Lower leg skin (tissue), 3 donors: ENCODE results near the gene SBF1.

Source experiments
- CTCF ChIP-seq, 3 donors: fragments of 450-650 bp; IDR thresholded peaks; one replicate each; pipeline ENCODE4 v1.5.1; 2016; ENCODE audit warnings: antibody characterized with exemption in 3 of 3, mild to moderate bottlenecking in 3 of 3, moderate library complexity in 2 of 3
- POLR2A ChIP-seq, 2 donors: fragments of 450-650 bp; IDR thresholded peaks; one replicate each; pipeline ENCODE4 v1.6.1; 2016 to 2017; ENCODE audit warnings: antibody characterized with exemption in 2 of 2, mild to moderate bottlenecking in 1 of 2, moderate library complexity in 1 of 2

- TF ChIP-seq CTCF (IDR thresholded peaks at IDR 0.05) (no peak), POLR2A (IDR thresholded peaks at IDR 0.05) (no peak)
These were observed 74.4 kb downstream of the SBF1 start for GRCh38 chr22:50400406-50400805.
